NCI-H748 (cell line): Measurements from ENCODE around the gene CSNK1E.
"Not testable (repeated sequence)": the region's sequence is repeated elsewhere in the genome, so short reads cannot be mapped to it uniquely, and the experiment has no call there.

Experiments used
- DNase-seq: peaks from one replicate; lab custom pipeline; 2025; ENCODE audit not compliant: unreplicated experiment; lab: John Stamatoyannopoulos, UW

Gene CSNK1E

GRCh38 chr22:38317122-38317994, at the start of gene CSNK1E:
CSNK1E (minus strand) TSS chr22:38317433; CDS start chr22:38314157, 3,276 bp downstream.
- DNase-seq, result peak; percentile 68

- not testable (repeated sequence) for DNase-seq
Observed at GRCh38 chr22:38365829-38366228, 48.6 kb upstream of the CSNK1E start.

GRCh38 chr22:38365174-38365573, 47.9 kb upstream of the CSNK1E start:
- DNase-seq, result not testable (repeated sequence)

- not testable (repeated sequence) for DNase-seq
Observed at GRCh38 chr22:38360560-38360959, 43.3 kb upstream of the CSNK1E start.

GRCh38 chr22:38359817-38360216, 42.6 kb upstream of the CSNK1E start:
- not testable (repeated sequence) for DNase-seq

- not testable (repeated sequence) for DNase-seq
Observed at GRCh38 chr22:38357971-38358370, 40.7 kb upstream of the CSNK1E start.

GRCh38 chr22:38355275-38355674, 38.0 kb upstream of the CSNK1E start:
- DNase-seq, result no peak

GRCh38 chr22:38353701-38354100, 36.5 kb upstream of the CSNK1E start:
- no peak for DNase-seq

GRCh38 chr22:38353142-38353629, 36.0 kb upstream of the CSNK1E start:
- DNase-seq, result peak; percentile 36

GRCh38 chr22:38352436-38352835, 35.2 kb upstream of the CSNK1E start:
- DNase-seq, result no peak

GRCh38 chr22:38350444-38351359, 33.5 kb upstream of the CSNK1E start:
- DNase-seq, result no peak

- DNase-seq, result no peak
Observed at GRCh38 chr22:38348751-38349496, 31.7 kb upstream of the CSNK1E start.

- DNase-seq, result peak; percentile 5
Observed at GRCh38 chr22:38347944-38348750, 30.9 kb upstream of the CSNK1E start.

- DNase-seq, result no peak
Observed at GRCh38 chr22:38347181-38347943, 30.1 kb upstream of the CSNK1E start.

- no peak for DNase-seq
Observed at GRCh38 chr22:38346506-38346905, 29.3 kb upstream of the CSNK1E start.

GRCh38 chr22:38345782-38346181, 28.5 kb upstream of the CSNK1E start:
- DNase-seq, result no peak

- DNase-seq, result not testable (repeated sequence)
Observed at GRCh38 chr22:38339893-38340292, 22.7 kb upstream of the CSNK1E start.

GRCh38 chr22:38338772-38339379, 21.6 kb upstream of the CSNK1E start:
- DNase-seq, result no peak

- DNase-seq, result no peak
Observed at GRCh38 chr22:38336699-38337098, 19.5 kb upstream of the CSNK1E start.
